Measurements from ENCODE around the gene ST6GALNAC2.

DNA sequence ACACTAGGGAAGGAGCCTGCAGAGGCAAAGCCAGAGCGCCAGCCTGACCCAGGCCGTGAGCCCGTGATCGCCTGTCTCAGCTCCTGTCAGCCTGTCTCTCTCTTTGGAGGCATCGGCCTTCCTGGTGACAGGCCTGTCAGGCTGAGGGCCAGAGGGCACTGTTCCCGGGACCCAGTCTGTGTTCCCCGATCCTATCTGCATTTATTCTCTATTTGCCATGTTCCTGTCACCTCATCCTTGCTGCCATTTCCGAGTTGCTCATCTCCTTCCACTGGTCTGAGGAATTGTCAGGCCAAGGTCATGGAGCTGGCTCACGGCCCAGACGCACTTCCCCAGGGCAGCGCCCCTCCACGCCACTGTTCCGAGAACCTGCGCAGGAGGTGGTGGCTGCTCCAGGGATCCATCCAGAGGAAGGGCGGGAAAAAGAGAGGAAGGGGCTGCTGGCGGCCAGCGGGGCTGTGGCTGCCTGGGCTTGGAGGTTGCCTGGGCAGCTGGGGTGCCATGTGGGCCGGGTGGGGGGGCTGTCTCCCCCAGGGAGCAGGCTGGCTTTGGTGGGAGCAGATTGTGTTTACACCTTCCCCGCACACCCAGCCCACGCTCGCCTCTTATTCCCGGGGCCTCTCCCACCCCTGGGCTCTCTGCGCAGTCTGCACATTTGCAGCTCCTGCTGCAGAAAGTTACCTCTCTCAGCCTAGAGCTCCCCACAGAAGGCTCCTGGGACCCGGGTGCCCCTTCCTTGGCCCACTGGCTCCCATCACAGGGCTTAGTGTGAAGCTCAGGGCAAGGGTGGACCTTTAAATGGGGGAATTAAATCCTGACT lies 40.9 kb downstream of the ST6GALNAC2 start:
- TF ChIP-seq, protein P1, sequence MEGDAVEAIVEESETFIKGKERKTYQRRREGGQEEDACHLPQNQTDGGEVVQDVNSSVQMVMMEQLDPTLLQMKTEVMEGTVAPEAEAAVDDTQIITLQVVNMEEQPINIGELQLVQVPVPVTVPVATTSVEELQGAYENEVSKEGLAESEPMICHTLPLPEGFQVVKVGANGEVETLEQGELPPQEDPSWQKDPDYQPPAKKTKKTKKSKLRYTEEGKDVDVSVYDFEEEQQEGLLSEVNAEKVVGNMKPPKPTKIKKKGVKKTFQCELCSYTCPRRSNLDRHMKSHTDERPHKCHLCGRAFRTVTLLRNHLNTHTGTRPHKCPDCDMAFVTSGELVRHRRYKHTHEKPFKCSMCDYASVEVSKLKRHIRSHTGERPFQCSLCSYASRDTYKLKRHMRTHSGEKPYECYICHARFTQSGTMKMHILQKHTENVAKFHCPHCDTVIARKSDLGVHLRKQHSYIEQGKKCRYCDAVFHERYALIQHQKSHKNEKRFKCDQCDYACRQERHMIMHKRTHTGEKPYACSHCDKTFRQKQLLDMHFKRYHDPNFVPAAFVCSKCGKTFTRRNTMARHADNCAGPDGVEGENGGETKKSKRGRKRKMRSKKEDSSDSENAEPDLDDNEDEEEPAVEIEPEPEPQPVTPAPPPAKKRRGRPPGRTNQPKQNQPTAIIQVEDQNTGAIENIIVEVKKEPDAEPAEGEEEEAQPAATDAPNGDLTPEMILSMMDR (IDR thresholded peaks at IDR 0.05) = no peak
- peak in 1 of 2 donors; percentile 8 for TF ChIP-seq POLR2A (IDR thresholded peaks at IDR 0.05)

All from adrenal gland (tissue), 5 donors.